CD4-positive, CD25-positive, alpha-beta regulatory T cell (primary cell): ENCODE data around the gene TDRD9. TPM values are rescaled to one million over a fixed set of nuclear protein-coding genes. Genes with fewer than 3 reads are reported as not detected.
"Not testable (repeated sequence)": the region's sequence is repeated elsewhere in the genome, so short reads cannot be mapped to it uniquely, and the experiment has no call there.

Experiments
- ATAC-seq, 2 donors: fragments of 150-1000 bp; cut with Tn5 transposase; one replicate each; pipeline ENCODE4 v1.10.0; 2021; ENCODE audit warnings: low read depth in 2 of 2, moderate number of reproducible peaks in 2 of 2, moderate library complexity in 1 of 2
- DNase-seq, 3 donors: peaks; one replicate each; pipeline versions ENCODE4 v3.0.0 to v3.0.0-alpha.2; 2012 to 2022; ENCODE audit warnings: mixed read lengths in 1 of 3
- H3K27ac ChIP-seq: one replicate; pipeline ENCODE4 v1.7.0; 2013; ENCODE audit warnings: mild to moderate bottlenecking, low read length; ENCODE audit not compliant: insufficient read depth, poor library complexity, severe bottlenecking
- H3K27me3 ChIP-seq: one replicate; pipeline ENCODE4 v1.7.0; 2013; ENCODE audit warnings: low read length; ENCODE audit not compliant: control insufficient read depth, insufficient read depth
- H3K36me3 ChIP-seq: one replicate; pipeline ENCODE4 v1.7.0; 2013; ENCODE audit warnings: mild to moderate bottlenecking, low read length, moderate library complexity; ENCODE audit not compliant: control insufficient read depth, insufficient read depth
- H3K4me1 ChIP-seq: 2 replicates; pipeline ENCODE4 v1.7.0; 2013; ENCODE audit warnings: mild to moderate bottlenecking, low read length; ENCODE audit not compliant: insufficient read depth, control insufficient read depth, poor library complexity, severe bottlenecking
- H3K4me3 ChIP-seq: one replicate; pipeline ENCODE4 v1.7.0; 2013; ENCODE audit warnings: low read depth, mild to moderate bottlenecking, low read length, moderate library complexity
- H3K9me3 ChIP-seq, 2 experiments: 1 replicate in 1 of 2; 2 replicates in 1 of 2; pipeline ENCODE4 v1.7.0; 2013; ENCODE audit warnings: low read length in 2 of 2, mild to moderate bottlenecking in 1 of 2, moderate library complexity in 1 of 2; ENCODE audit not compliant: control insufficient read depth in 2 of 2
- H3K27ac Mint-ChIP-seq, 3 donors: one replicate each; pipeline ENCODE4 v1.8.0; 2020 to 2022; ENCODE audit warnings: mild to moderate bottlenecking in 3 of 3, mixed read lengths in 3 of 3, moderate library complexity in 2 of 3
- H3K27me3 Mint-ChIP-seq: one replicate; pipeline ENCODE4 v1.8.0; 2022; ENCODE audit warnings: mild to moderate bottlenecking, mixed read lengths
- H3K36me3 Mint-ChIP-seq: one replicate; pipeline ENCODE4 v1.8.0; 2020; ENCODE audit warnings: mixed read lengths
- H3K4me1 Mint-ChIP-seq, 4 donors: one replicate each; pipeline ENCODE4 v1.8.0; 2020 to 2022; ENCODE audit warnings: mixed read lengths in 4 of 4, mild to moderate bottlenecking in 1 of 4
- H3K4me3 Mint-ChIP-seq, 4 donors: one replicate each; pipeline ENCODE4 v1.8.0; 2020 to 2022; ENCODE audit warnings: mild to moderate bottlenecking in 4 of 4, mixed read lengths in 4 of 4, moderate library complexity in 3 of 4
- H3K9me3 Mint-ChIP-seq, 7 donors: one replicate each; pipeline ENCODE4 v1.8.0; 2020 to 2022; ENCODE audit warnings: mixed read lengths in 7 of 7, mild to moderate bottlenecking in 3 of 7, moderate library complexity in 2 of 7
- polyA plus RNA-seq, 4 donors: library from polyadenylated mRNA; unstranded; fragments of 300-500 nt; fragmentation: Illumina TruSeq; gene quantifications; one replicate each; pipeline ENCODE4 v1.2.3, GENCODE V29; 2021
- total RNA-seq: library from RNA; stranded (reverse); gene quantifications from one replicate; pipeline ENCODE4 v1.2.3, GENCODE V29; 2022

Gene TDRD9
- total and polyA plus RNA-seq, 5 donors from 2014 or later = 0.11 to 0.37 (median 0.14) TPM; not detected in 2

- not testable (repeated sequence) for H3K4me1 ChIP-seq, H3K36me3 ChIP-seq, ATAC-seq, DNase-seq, H3K4me3 ChIP-seq, H3K4me1 Mint-ChIP-seq, H3K4me3 Mint-ChIP-seq, H3K9me3 ChIP-seq, H3K27ac Mint-ChIP-seq, H3K9me3 Mint-ChIP-seq, H3K27me3 ChIP-seq, H3K36me3 Mint-ChIP-seq, H3K27ac ChIP-seq
- peaks cover 22% of the 10 kb centered on the region for H3K27me3 Mint-ChIP-seq
Measured at GRCh38 chr14:103980623-103981238, 52.5 kb downstream of the TDRD9 start.

GRCh38 chr14:103984196-103984595 is 55.9 kb downstream of the TDRD9 start:
- Mint-ChIP-seq H3K27ac (no peak overlapping the region), H3K36me3 (peaks cover 3% of the 10 kb centered on the region), H3K27me3 (peaks cover 21% of the 10 kb centered on the region), H3K9me3 (peaks cover 0 to 9% (median 2%) of the 10 kb centered on the region in 7 donors), H3K4me3 (peak overlapping the region in 1 of 4 donors; percentile 64), H3K4me1 (no peaks in the 10 kb centered on the region)
- Histone ChIP-seq H3K4me3 (no peak overlapping the region), H3K9me3 (peaks cover 2 to 8% of the 10 kb centered on the region in 2 experiments), H3K27ac (no peak overlapping the region), H3K4me1 (no peaks in the 10 kb centered on the region), H3K36me3 (no peaks in the 10 kb centered on the region), H3K27me3 (no peaks in the 10 kb centered on the region)
- DNase-seq (no peak), ATAC-seq (no peak)

GRCh38 chr14:103989034-103989433 is 60.8 kb downstream of the TDRD9 start:
- Histone ChIP-seq H3K9me3 (peaks cover 8 to 11% of the 10 kb centered on the region in 2 experiments), H3K36me3 (no peaks in the 10 kb centered on the region), H3K27me3 (peaks cover 2% of the 10 kb centered on the region), H3K4me3 (no peak overlapping the region), H3K4me1 (no peaks in the 10 kb centered on the region), H3K27ac (no peak overlapping the region)
- peaks cover 31% of the 10 kb centered on the region for H3K27me3 Mint-ChIP-seq
- DNase-seq (no peak), ATAC-seq (no peak)
- H3K36me3 Mint-ChIP-seq = peaks cover 4% of the 10 kb centered on the region
- H3K9me3 Mint-ChIP-seq = peaks cover 0 to 16% (median 4%) of the 10 kb centered on the region in 7 donors
- H3K4me1 Mint-ChIP-seq = no peaks in the 10 kb centered on the region
- no peak overlapping the region for H3K4me3 Mint-ChIP-seq
- no peak overlapping the region for H3K27ac Mint-ChIP-seq

GRCh38 chr14:103989964-103990363 is 61.7 kb downstream of the TDRD9 start:
- peaks cover 31% of the 10 kb centered on the region for H3K27me3 Mint-ChIP-seq
- H3K4me3 Mint-ChIP-seq = no peak overlapping the region
- ATAC-seq (no peak), DNase-seq (no peak)
- no peaks in the 10 kb centered on the region for H3K4me1 Mint-ChIP-seq
- H3K9me3 Mint-ChIP-seq = peaks cover 0 to 16% (median 4%) of the 10 kb centered on the region in 7 donors
- Histone ChIP-seq H3K4me3 (no peak overlapping the region), H3K36me3 (no peaks in the 10 kb centered on the region), H3K4me1 (no peaks in the 10 kb centered on the region), H3K27ac (no peak overlapping the region), H3K9me3 (peaks cover 8 to 11% of the 10 kb centered on the region in 2 experiments), H3K27me3 (peaks cover 2% of the 10 kb centered on the region)
- peaks cover 4% of the 10 kb centered on the region for H3K36me3 Mint-ChIP-seq
- H3K27ac Mint-ChIP-seq = no peak overlapping the region

GRCh38 chr14:103994535-103995184 is 66.4 kb downstream of the TDRD9 start:
- no peaks in the 10 kb centered on the region for H3K36me3 Mint-ChIP-seq
- H3K4me3 Mint-ChIP-seq = no peak overlapping the region
- H3K27ac ChIP-seq = no peak overlapping the region
- no peaks in the 10 kb centered on the region for H3K4me1 ChIP-seq
- H3K4me1 Mint-ChIP-seq = no peaks in the 10 kb centered on the region
- peaks cover 6% of the 10 kb centered on the region for H3K27me3 ChIP-seq
- no peak overlapping the region for H3K27ac Mint-ChIP-seq
- H3K36me3 ChIP-seq = no peaks in the 10 kb centered on the region
- H3K9me3 Mint-ChIP-seq = peaks cover 0 to 8% (median 0%) of the 10 kb centered on the region in 7 donors
- no peak overlapping the region for H3K4me3 ChIP-seq
- no peak for DNase-seq
- H3K27me3 Mint-ChIP-seq = peaks cover 28% of the 10 kb centered on the region
- no peak for ATAC-seq
- peaks cover 0 to 1% of the 10 kb centered on the region in 2 experiments for H3K9me3 ChIP-seq

- no peak overlapping the region for H3K4me3 Mint-ChIP-seq
- no peaks in the 10 kb centered on the region for H3K36me3 Mint-ChIP-seq
- no peaks in the 10 kb centered on the region for H3K4me1 ChIP-seq
- peaks cover 19% of the 10 kb centered on the region for H3K27me3 Mint-ChIP-seq
- H3K4me3 ChIP-seq = no peak overlapping the region
- ATAC-seq = no peak
- peaks cover 0 to 1% (median 0%) of the 10 kb centered on the region in 7 donors for H3K9me3 Mint-ChIP-seq
- no peak overlapping the region for H3K27ac ChIP-seq
- no peak for DNase-seq
- no peaks in the 10 kb centered on the region for H3K9me3 ChIP-seq
- peaks cover 6% of the 10 kb centered on the region for H3K27me3 ChIP-seq
- H3K4me1 Mint-ChIP-seq = no peaks in the 10 kb centered on the region
- no peak overlapping the region for H3K27ac Mint-ChIP-seq
- no peaks in the 10 kb centered on the region for H3K36me3 ChIP-seq
Measured at GRCh38 chr14:103995876-103996275, 67.6 kb downstream of the TDRD9 start.

- Histone ChIP-seq H3K27ac (no peak overlapping the region), H3K27me3 (peaks cover 6% of the 10 kb centered on the region), H3K36me3 (no peaks in the 10 kb centered on the region), H3K4me1 (no peaks in the 10 kb centered on the region), H3K4me3 (no peak overlapping the region), H3K9me3 (no peaks in the 10 kb centered on the region)
- no peak for ATAC-seq
- peaks cover 19% of the 10 kb centered on the region for H3K27me3 Mint-ChIP-seq
- H3K36me3 Mint-ChIP-seq = no peaks in the 10 kb centered on the region
- H3K4me3 Mint-ChIP-seq = no peak overlapping the region
- H3K4me1 Mint-ChIP-seq = no peaks in the 10 kb centered on the region
- H3K9me3 Mint-ChIP-seq = peaks cover 0 to 1% (median 0%) of the 10 kb centered on the region in 7 donors
- no peak for DNase-seq
- H3K27ac Mint-ChIP-seq = no peak overlapping the region
Measured at GRCh38 chr14:103997391-103997790, 69.1 kb downstream of the TDRD9 start.

GRCh38 chr14:103998027-103998426 is 69.8 kb downstream of the TDRD9 start:
- peaks cover 0 to 1% (median 0%) of the 10 kb centered on the region in 7 donors for H3K9me3 Mint-ChIP-seq
- no peaks in the 10 kb centered on the region for H3K36me3 Mint-ChIP-seq
- Histone ChIP-seq H3K27me3 (peaks cover 6% of the 10 kb centered on the region), H3K4me3 (no peak overlapping the region), H3K9me3 (no peaks in the 10 kb centered on the region), H3K36me3 (no peaks in the 10 kb centered on the region), H3K27ac (no peak overlapping the region), H3K4me1 (no peaks in the 10 kb centered on the region)
- no peaks in the 10 kb centered on the region for H3K4me1 Mint-ChIP-seq
- no peak overlapping the region for H3K27ac Mint-ChIP-seq
- ATAC-seq = no peak
- peaks cover 21% of the 10 kb centered on the region for H3K27me3 Mint-ChIP-seq
- H3K4me3 Mint-ChIP-seq = no peak overlapping the region
- no peak for DNase-seq
